Right cardiac atrium (tissue), 5 donors: ENCODE measurements around the gene MAN1B1. TPM values are rescaled to one million over a fixed set of nuclear protein-coding genes. Genes with fewer than 3 reads are reported as not detected.

Experiments used
- ATAC-seq, 2 donors: fragments of 200-7000 bp; cut with Tn5 transposase; one replicate each; pipeline versions ENCODE4 v1.8.0 to v1.9.1; 2020; ENCODE audit warnings: moderate library complexity in 2 of 2, mild to moderate bottlenecking in 1 of 2
- DNase-seq, 3 donors: peaks; one replicate each; pipeline ENCODE4 v3.0.0-alpha.2; 2020
- H3K27ac ChIP-seq: one replicate; pipeline ENCODE4 v1.5.1; 2013; ENCODE audit warnings: mild to moderate bottlenecking, low read length, control low read depth, moderate library complexity
- H3K27me3 ChIP-seq: one replicate; pipeline ENCODE4 v1.6.1; 2013; ENCODE audit not compliant: control insufficient read depth, insufficient read depth
- H3K4me1 ChIP-seq: one replicate; pipeline ENCODE4 v1.6.1; 2013; ENCODE audit warnings: low read length; ENCODE audit not compliant: control insufficient read depth, insufficient read depth
- H3K4me3 ChIP-seq: one replicate; pipeline ENCODE4 v1.5.1; 2013; ENCODE audit warnings: low read length, control low read depth
- H3K9me3 ChIP-seq: one replicate; pipeline ENCODE4 v1.6.1; 2013; ENCODE audit warnings: low read length; ENCODE audit not compliant: control insufficient read depth
- whole genome bisulfite sequencing: extraction: QIAGEN DNeasy Blood & Tissue Kit; methylation state at CpG from one replicate; pipeline ENCODE4 v1.1.7; 2013; 5-methylcytosine and 5-hydroxymethylcytosine counted together
- intact Hi-C, 4 donors: fragments of 100-400 bp; cut with DNase I; formaldehyde crosslinking; loops; one replicate each; pipeline versions ENCODE4 v1.11.0 to v1.14.0; 2022 to 2023
- polyA plus RNA-seq: library from polyadenylated mRNA; stranded (reverse); fragments of 200-250 nt; gene quantifications from one replicate; pipeline ENCODE4 v1.2.3, GENCODE V29; 2013
- total RNA-seq, 4 donors: library from RNA; stranded (reverse); fragmentation: NEBNext Ultra II Directional; extraction: Animal tissue kit (Norgen Biotek cat#: 25700); gene quantifications; one replicate each; pipeline ENCODE4 v1.2.1, GENCODE V29; 2021
- donor health status: healthy with polysubstance abuse.
- donor health status: DM: no; HTN: yes; CAD: no.
- donor health status: DM: no; HTN: no; CAD: no.
- donor health status: DM: no; HTN: yes; CAD: no; lungs with severe emphysema.
- donor health status: DM: yes; HTN: yes; CAD: no.

The MAN1B1 gene
- total and polyA plus RNA-seq, 5 donors, result 23.9 to 31.3 (median 25.9) TPM

- no peaks in the 10 kb centered on the region for H3K9me3 ChIP-seq
- DNase-seq (peak in 2 of 3 donors; percentile 41 to 67), ATAC-seq (peak; percentile 52 to 79)
- H3K4me1 ChIP-seq, result no peaks in the 10 kb centered on the region
- no peak overlapping the region for H3K27ac ChIP-seq
- H3K4me3 ChIP-seq, result no peak overlapping the region
- intact Hi-C loops, result no loop called here
- no peaks in the 10 kb centered on the region for H3K27me3 ChIP-seq
- 4% methylated on average over 65 of the region's 65 CpGs for WGBS
Observed at GRCh38 chr9:137156567-137157375, 70.0 kb downstream of the MAN1B1 start.

- Histone ChIP-seq H3K9me3 (no peaks in the 10 kb centered on the region), H3K4me3 (no peak overlapping the region), H3K27ac (no peak overlapping the region), H3K4me1 (no peaks in the 10 kb centered on the region), H3K27me3 (no peaks in the 10 kb centered on the region)
- peak in 1 of 3 donors; percentile 13 for DNase-seq
- 63% methylated on average over 19 of the region's 19 CpGs for WGBS
- intact Hi-C loops, result no loop called here
- ATAC-seq, result no peak
Observed at GRCh38 chr9:137157618-137158415, 71.0 kb downstream of the MAN1B1 start.

- H3K4me1 ChIP-seq, result no peaks in the 10 kb centered on the region
- H3K9me3 ChIP-seq, result no peaks in the 10 kb centered on the region
- no peaks in the 10 kb centered on the region for H3K27me3 ChIP-seq
- no peak for ATAC-seq
- intact Hi-C loops, result no loop called here
- no peak overlapping the region for H3K27ac ChIP-seq
- 46% methylated on average over 4 of the region's 4 CpGs for WGBS
- H3K4me3 ChIP-seq, result no peak overlapping the region
- DNase-seq, result no peak
Observed at GRCh38 chr9:137158625-137159024, 71.8 kb downstream of the MAN1B1 start.

Other genes with a start within 250 kb of the MAN1B1 start
Only the 30 nearest of the 36 such genes appear.
- gene FBXW5, start 142.2 kb upstream of the MAN1B1 start, total RNA-seq, result 100 to 1,000 TPM; 108 to 139 (median 120) TPM
- 150 TPM for gene FBXW5, start 142.2 kb upstream of the MAN1B1 start, polyA plus RNA-seq
- gene C8G, start 141.7 kb upstream of the MAN1B1 start, total RNA-seq, result 1 to 10 TPM; 1.0 to 1.8 (median 1.4) TPM
- gene C8G, start 141.7 kb upstream of the MAN1B1 start, polyA plus RNA-seq, result 1.4 TPM
- gene LCN12, start 134.7 kb upstream of the MAN1B1 start, total RNA-seq, result 10 to 100 TPM in 3 of 4 donors, 1 to 10 TPM in 1; 9.8 to 21.2 (median 13.1) TPM
- 7.0 TPM for gene LCN12, start 134.7 kb upstream of the MAN1B1 start, polyA plus RNA-seq
- 1,000 to 10,000 TPM; 3,127 to 5,556 (median 4,402) TPM for gene PTGDS, start 109.5 kb upstream of the MAN1B1 start, total RNA-seq
- gene PTGDS, start 109.5 kb upstream of the MAN1B1 start, polyA plus RNA-seq, result 6,981 TPM
- 10 to 100 TPM in 2 of 4 donors, 1 to 10 TPM in 2; 4.3 to 16.7 (median 9.7) TPM for gene LCNL1, start 104.0 kb upstream of the MAN1B1 start, total RNA-seq
- gene LCNL1, start 104.0 kb upstream of the MAN1B1 start, polyA plus RNA-seq, result 2.4 TPM
- 10 to 100 TPM; 24.8 to 30.4 (median 27.6) TPM for gene PAXX, start 94.6 kb upstream of the MAN1B1 start, total RNA-seq
- 44.5 TPM for gene PAXX, start 94.6 kb upstream of the MAN1B1 start, polyA plus RNA-seq
- gene CLIC3, start 90.4 kb upstream of the MAN1B1 start, total RNA-seq, result 1 to 10 TPM; 2.8 to 6.2 (median 4.8) TPM
- 6.2 TPM for gene CLIC3, start 90.4 kb upstream of the MAN1B1 start, polyA plus RNA-seq
- gene ABCA2, start 58.7 kb upstream of the MAN1B1 start, total RNA-seq, result 10 to 100 TPM; 32.2 to 42.4 (median 39.3) TPM
- 40.4 TPM for gene ABCA2, start 58.7 kb upstream of the MAN1B1 start, polyA plus RNA-seq
- gene FUT7, start 54.9 kb upstream of the MAN1B1 start, total RNA-seq, result under 1 TPM in 3 of 4 donors, not detected in 1; 0.09 to 0.24 (median 0.20) TPM
- gene FUT7, start 54.9 kb upstream of the MAN1B1 start, polyA plus RNA-seq, result 0.07 TPM
- 10 to 100 TPM; 68.3 to 81.0 (median 71.4) TPM for gene NPDC1, start 40.8 kb upstream of the MAN1B1 start, total RNA-seq
- gene NPDC1, start 40.8 kb upstream of the MAN1B1 start, polyA plus RNA-seq, result 69.7 TPM
- gene ENTPD2, start 32.9 kb upstream of the MAN1B1 start, total RNA-seq, result 1 to 10 TPM in 3 of 4 donors, under 1 TPM in 1; 0.92 to 2.9 (median 1.4) TPM
- gene ENTPD2, start 32.9 kb upstream of the MAN1B1 start, polyA plus RNA-seq, result 2.1 TPM
- under 1 TPM; 0.08 to 0.63 (median 0.28) TPM for gene SAPCD2, start 16.4 kb upstream of the MAN1B1 start, total RNA-seq
- gene SAPCD2, start 16.4 kb upstream of the MAN1B1 start, polyA plus RNA-seq, result 0.18 TPM
- gene UAP1L1, start 9.5 kb upstream of the MAN1B1 start, total RNA-seq, result 10 to 100 TPM in 3 of 4 donors, 1 to 10 TPM in 1; 9.8 to 14.0 (median 12.4) TPM
- 10.1 TPM for gene UAP1L1, start 9.5 kb upstream of the MAN1B1 start, polyA plus RNA-seq
- gene DPP7, start 27.7 kb downstream of the MAN1B1 start, total RNA-seq, result 100 to 1,000 TPM; 211 to 288 (median 239) TPM
- gene DPP7, start 27.7 kb downstream of the MAN1B1 start, polyA plus RNA-seq, result 252 TPM
- gene GRIN1, start 52.2 kb downstream of the MAN1B1 start, total RNA-seq, result under 1 TPM in 1 of 4 donors, not detected in 3; 0.08 TPM
- gene GRIN1, start 52.2 kb downstream of the MAN1B1 start, polyA plus RNA-seq, result 0.09 TPM
- not detected for gene LRRC26, start 83.1 kb downstream of the MAN1B1 start, total RNA-seq
- gene LRRC26, start 83.1 kb downstream of the MAN1B1 start, polyA plus RNA-seq, result not detected
- not detected for gene TMEM210, start 85.1 kb downstream of the MAN1B1 start, total RNA-seq
- gene TMEM210, start 85.1 kb downstream of the MAN1B1 start, polyA plus RNA-seq, result not detected
- 10 to 100 TPM; 31.9 to 45.7 (median 37.4) TPM for gene ANAPC2, start 101.6 kb downstream of the MAN1B1 start, total RNA-seq
- gene ANAPC2, start 101.6 kb downstream of the MAN1B1 start, polyA plus RNA-seq, result 26.6 TPM
- gene SSNA1, start 101.7 kb downstream of the MAN1B1 start, total RNA-seq, result 10 to 100 TPM; 43.2 to 57.8 (median 48.3) TPM
- 86.4 TPM for gene SSNA1, start 101.7 kb downstream of the MAN1B1 start, polyA plus RNA-seq
- 10 to 100 TPM in 1 of 4 donors, 1 to 10 TPM in 3; 5.4 to 13.9 (median 8.9) TPM for gene TPRN, start 113.8 kb downstream of the MAN1B1 start, total RNA-seq
- 4.8 TPM for gene TPRN, start 113.8 kb downstream of the MAN1B1 start, polyA plus RNA-seq
- gene TMEM203, start 118.7 kb downstream of the MAN1B1 start, total RNA-seq, result 10 to 100 TPM; 28.9 to 41.3 (median 39.9) TPM
- 47.5 TPM for gene TMEM203, start 118.7 kb downstream of the MAN1B1 start, polyA plus RNA-seq
- gene NDOR1, start 118.7 kb downstream of the MAN1B1 start, total RNA-seq, result 1 to 10 TPM; 5.1 to 7.9 (median 5.9) TPM
- gene NDOR1, start 118.7 kb downstream of the MAN1B1 start, polyA plus RNA-seq, result 5.2 TPM
- gene RNF208, start 135.3 kb downstream of the MAN1B1 start, total RNA-seq, result 10 to 100 TPM; 17.7 to 25.9 (median 23.7) TPM
- gene RNF208, start 135.3 kb downstream of the MAN1B1 start, polyA plus RNA-seq, result 36.0 TPM
- under 1 TPM in 1 of 4 donors, not detected in 3; 0.17 TPM for gene CYSRT1, start 138.2 kb downstream of the MAN1B1 start, total RNA-seq
- gene CYSRT1, start 138.2 kb downstream of the MAN1B1 start, polyA plus RNA-seq, result 0.32 TPM
- not detected for gene RNF224, start 140.5 kb downstream of the MAN1B1 start, total RNA-seq
- gene RNF224, start 140.5 kb downstream of the MAN1B1 start, polyA plus RNA-seq, result 0.09 TPM
- not detected for gene SLC34A3, start 143.9 kb downstream of the MAN1B1 start, total RNA-seq
- not detected for gene SLC34A3, start 143.9 kb downstream of the MAN1B1 start, polyA plus RNA-seq
- 100 to 1,000 TPM; 203 to 461 (median 332) TPM for gene TUBB4B, start 154.3 kb downstream of the MAN1B1 start, total RNA-seq
- 591 TPM for gene TUBB4B, start 154.3 kb downstream of the MAN1B1 start, polyA plus RNA-seq
- under 1 TPM in 3 of 4 donors, not detected in 1; 0.31 to 0.46 (median 0.32) TPM for gene STPG3, start 164.3 kb downstream of the MAN1B1 start, total RNA-seq
- gene STPG3, start 164.3 kb downstream of the MAN1B1 start, polyA plus RNA-seq, result 0.23 TPM
- 10 to 100 TPM; 34.8 to 38.6 (median 37.1) TPM for gene NELFB, start 168.3 kb downstream of the MAN1B1 start, total RNA-seq
- gene NELFB, start 168.3 kb downstream of the MAN1B1 start, polyA plus RNA-seq, result 33.8 TPM
- 10 to 100 TPM; 10.9 to 17.2 (median 13.1) TPM for gene TOR4A, start 190.7 kb downstream of the MAN1B1 start, total RNA-seq
- gene TOR4A, start 190.7 kb downstream of the MAN1B1 start, polyA plus RNA-seq, result 6.2 TPM